HG03432 (cell line): ENCODE measurements around the gene PBX1.
"Not testable (repeated sequence)": the region's sequence is repeated elsewhere in the genome, so short reads cannot be mapped to it uniquely, and the experiment has no call there.

Experiments
- ATAC-seq: cut with Tn5 transposase; IDR thresholded peaks from one replicate; pipeline ENCODE4 v1.9.1; 2021; ENCODE audit warnings: mild to moderate bottlenecking, moderate library complexity; ENCODE audit not compliant: unreplicated experiment

The PBX1 gene

DNA sequence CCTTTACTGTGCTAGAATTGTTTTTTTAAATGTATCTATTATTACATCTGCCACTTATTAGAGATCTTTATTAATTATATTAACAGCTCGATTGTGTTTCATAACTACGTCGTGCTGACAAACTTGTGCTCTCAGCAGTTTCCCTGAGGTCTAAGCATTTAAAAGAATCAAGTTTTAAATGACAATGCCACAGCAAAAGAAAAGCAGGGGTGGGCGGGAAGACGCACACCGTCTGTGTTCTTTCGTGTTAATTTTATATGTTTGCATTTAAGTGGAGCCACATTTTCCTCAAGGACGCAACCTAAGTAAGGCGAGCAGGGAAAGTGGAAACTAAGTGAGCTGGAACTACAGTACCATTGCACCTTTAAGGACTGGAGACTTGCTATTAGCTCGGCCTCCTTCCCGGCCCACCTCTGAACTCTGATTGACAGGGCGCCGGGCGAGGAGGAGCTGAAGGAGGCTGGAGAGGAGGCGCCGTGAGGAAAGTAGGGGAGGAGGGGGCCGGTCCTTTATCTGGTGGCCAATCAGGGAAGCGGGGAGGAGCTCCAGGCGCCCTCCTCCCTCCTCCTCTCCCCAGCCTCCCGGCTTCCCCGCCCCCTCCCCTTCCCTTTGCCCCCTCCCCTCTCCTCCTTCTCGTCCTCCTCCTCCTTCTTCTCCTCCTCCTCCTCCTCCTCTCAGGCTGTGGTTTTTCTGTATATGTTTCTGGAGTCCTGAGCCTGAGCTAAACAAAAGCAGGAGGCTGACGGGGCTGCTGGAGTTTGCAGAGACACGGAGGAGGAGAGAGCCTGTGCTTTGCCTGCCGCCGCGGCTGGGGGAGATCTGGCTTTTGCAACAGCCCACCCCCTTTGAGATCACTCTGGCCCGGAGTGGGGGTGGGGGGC lies at the start of gene PBX1:
TSS of gene PBX1 (plus strand) at position 724 of the 881 bp plus-strand sequence.
- peak; percentile 100 for ATAC-seq

DNA sequence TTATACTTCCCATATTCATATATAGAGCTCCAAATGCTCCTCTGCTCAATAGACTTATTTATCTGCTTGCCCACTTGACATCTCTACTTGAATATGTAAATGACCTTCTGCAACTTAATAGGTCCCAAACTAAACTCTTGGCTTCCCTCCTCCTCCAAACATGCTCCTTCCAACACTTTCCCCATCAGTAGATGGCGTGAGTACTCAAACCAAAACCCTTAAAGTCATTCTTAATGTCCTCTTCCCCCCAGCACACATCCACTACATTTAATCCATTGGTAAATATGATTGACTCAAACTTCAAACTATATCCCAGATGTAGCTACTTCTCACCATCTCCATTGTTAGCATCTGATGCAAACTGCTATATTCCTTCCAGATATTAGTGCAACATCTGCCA lies 48.5 kb upstream of the PBX1 start:
- ATAC-seq = no peak

- no peak for ATAC-seq
Observed at GRCh38 chr1:164511001-164511705, 47.8 kb upstream of the PBX1 start.

- ATAC-seq = no peak
Observed at GRCh38 chr1:164515231-164515630, 43.8 kb upstream of the PBX1 start.

DNA sequence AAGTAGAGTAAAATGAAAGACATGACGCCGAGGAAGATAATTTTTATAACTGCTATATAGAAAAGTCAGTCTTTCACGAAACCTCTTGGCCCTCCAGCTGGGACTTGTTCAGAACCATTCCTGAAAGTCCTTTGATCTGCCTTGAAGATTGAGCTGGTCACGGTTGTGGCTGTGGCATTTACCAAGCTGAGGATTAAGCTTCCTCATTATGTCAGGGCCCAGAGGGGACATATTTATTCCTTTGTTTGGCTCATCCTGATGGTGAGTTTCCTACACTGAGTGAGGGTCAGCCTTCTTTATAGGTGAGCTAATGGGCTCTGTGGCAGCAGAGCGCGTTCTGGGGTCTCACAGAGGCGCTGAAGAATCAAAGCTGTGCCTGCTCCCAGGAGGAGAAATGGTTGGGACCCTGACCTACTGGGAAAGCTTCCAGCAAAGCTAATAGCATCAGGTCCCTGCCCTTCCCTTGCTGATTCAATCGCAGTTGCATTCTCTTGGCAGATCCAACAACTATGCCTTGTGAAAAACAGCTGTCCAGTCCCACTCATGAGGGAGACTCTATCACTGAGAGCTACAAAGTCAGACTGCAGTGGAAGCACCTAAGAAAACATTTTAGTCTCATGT lies 43.2 kb upstream of the PBX1 start:
- no peak for ATAC-seq

DNA sequence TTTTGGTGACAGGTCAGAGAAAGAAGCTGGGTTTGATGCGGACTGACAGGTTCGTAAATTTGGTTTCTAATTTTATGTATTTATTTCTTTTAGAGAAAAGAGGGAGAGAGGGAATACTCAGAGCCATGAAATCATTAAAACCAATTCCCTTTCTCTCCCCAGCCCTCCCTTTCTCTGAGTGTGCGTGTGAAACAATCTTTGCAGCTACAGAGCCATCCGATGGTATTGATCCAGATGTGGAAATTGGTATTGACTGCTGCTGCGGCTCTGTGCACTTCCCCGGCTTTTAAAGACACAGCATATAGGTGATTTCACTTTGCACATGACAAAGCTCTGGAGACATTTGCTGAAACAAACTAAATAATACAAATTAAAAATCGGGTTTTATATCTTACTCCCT lies 42.4 kb upstream of the PBX1 start:
- ATAC-seq = no peak

DNA sequence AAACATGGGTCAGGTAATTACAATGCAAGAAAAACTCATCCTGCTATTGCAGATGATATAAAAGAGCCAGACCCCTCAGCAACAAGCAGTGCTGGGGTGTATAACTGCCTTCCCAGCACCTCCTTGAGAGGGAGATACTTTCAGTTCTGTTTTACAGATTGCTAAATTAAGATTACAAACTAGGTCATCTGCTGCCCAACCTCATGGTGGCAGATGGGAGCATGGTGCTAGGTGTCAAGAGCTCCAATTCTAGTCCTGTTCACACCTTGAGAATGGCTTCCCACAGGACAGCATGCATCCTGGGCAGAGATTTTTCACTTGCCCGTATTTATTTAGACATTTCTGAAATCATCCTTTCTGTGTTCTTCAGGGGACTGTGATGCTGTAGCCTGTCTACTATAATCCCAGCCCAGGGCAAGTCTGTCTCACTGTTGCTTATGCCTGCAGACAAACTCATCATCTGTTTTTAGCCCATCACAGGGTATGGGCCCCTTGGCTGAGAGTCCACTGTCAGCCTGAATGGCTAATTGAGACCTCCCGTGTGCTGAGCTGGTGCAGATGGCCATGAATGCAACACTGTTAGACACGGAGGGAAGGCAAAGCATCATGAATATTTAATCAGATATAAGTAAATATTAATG lies 40.2 kb upstream of the PBX1 start:
- ATAC-seq = no peak

DNA sequence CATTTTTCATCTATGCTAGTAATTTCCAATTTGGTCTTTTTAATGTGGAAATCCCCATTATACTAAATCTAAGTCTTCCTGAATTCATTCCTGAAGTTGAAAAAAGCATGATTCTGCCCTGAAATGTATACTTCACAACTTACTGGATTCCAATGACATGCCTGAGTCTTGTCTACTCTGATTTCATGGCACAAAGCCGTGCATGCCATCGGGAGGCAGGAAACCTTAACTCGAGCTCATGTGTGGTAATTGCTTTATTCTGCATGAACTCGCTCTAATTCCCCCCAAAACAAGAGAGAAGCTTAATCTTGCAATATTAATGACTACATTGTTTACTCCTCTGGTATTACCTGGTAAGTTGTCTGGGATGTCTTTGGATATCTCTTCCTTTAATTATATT lies 39.6 kb upstream of the PBX1 start:
- ATAC-seq = no peak

DNA sequence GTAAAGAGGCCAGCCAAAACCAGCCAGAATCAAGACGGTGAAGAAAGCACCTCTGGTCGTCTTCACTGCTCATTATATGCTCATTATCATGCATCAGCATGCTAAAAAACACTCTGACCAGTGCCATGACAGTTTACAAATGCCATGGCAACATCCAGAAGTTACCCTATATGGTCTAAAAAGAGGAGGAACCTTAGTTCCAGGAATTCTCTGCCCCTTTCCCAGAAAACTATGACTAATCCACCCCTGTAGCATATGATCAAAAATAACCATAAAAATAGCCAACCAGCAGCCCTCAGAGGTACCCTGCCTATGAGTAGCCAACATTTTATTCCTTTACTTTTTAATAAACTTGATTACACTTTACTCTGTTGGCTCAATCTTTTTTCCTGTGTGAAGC lies 34.2 kb upstream of the PBX1 start:
- ATAC-seq = no peak

- no peak for ATAC-seq
Observed at GRCh38 chr1:164534863-164535610, 23.9 kb upstream of the PBX1 start.

DNA sequence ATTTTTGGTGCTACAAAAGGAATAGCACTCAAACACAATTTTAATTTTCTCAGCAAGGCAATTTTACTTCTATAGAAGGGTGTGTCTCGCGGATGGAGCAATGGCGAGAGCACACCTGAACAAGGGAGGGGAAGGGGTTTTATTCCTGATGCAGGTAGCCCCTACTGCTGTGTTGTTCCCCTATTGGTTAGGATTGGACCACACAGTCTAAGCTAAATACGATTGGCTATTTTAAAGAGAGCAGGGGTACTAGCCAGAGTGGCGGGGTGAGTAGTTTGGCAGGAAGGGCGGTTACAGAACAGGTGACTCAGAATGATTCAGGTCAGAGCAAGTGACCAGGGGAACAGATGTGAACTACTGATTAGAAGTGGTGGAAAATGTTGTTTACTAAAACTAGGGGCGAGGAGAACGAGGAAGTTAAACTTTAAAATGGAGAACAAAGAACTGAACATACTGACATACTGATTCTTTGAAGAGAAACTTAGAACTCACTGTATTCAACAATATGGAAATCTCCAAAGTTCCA lies 6.5 kb upstream of the PBX1 start:
- not testable (repeated sequence) for ATAC-seq

GRCh38 chr1:164557270-164557669 lies 1.7 kb upstream of the PBX1 start:
- ATAC-seq = no peak

- ATAC-seq = no peak
Observed at GRCh38 chr1:164559342-164560051, 513 bp downstream of the PBX1 start.

GRCh38 chr1:164560121-164560541 lies 1.1 kb downstream of the PBX1 start:
- ATAC-seq = no peak

DNA sequence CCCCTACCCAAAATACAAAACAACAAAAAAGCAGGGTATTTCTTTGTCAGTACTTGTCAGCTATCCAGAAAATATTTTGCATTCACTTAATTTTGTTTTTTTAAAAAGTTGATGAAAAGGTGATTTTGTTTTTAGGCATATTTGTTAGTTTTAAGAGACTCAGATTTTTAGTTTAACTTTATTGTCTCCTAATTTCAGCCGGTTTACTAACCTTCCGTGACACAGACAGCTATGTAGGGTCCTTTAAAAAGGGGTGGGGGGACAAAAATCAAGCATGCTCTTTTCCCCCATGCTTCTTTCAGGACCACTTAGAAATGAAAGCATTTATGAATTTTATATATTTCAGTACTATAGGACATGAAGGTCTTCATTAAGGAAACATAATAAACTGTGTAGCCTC lies 1.6 kb downstream of the PBX1 start:
- ATAC-seq = no peak

- no peak for ATAC-seq
Observed at GRCh38 chr1:164561007-164561406, 2.0 kb downstream of the PBX1 start.

GRCh38 chr1:164561472-164561871 lies 2.5 kb downstream of the PBX1 start:
- no peak for ATAC-seq

- no peak for ATAC-seq
Observed at GRCh38 chr1:164562061-164562460, 3.1 kb downstream of the PBX1 start.

GRCh38 chr1:164562511-164562910 lies 3.5 kb downstream of the PBX1 start:
- no peak for ATAC-seq
